Ovary (tissue), 9 donors: ENCODE measurements around the gene IL18BP. TPM values are rescaled to one million over a fixed set of nuclear protein-coding genes. Genes with fewer than 3 reads are reported as not detected.

Source experiments
- DNase-seq, 5 donors: peaks; one replicate each; pipeline ENCODE4 v3.0.0-alpha.2; 2019 to 2020
- H3K27ac ChIP-seq, 2 donors: fragments of 200-600 bp; one replicate each; pipeline versions ENCODE4 v1.5.1 to v1.8.0; 2019 to 2022
- H3K27me3 ChIP-seq: fragments of 200-600 bp; one replicate; pipeline ENCODE4 v1.8.0; 2022
- H3K36me3 ChIP-seq: fragments of 200-600 bp; sonication (generic); one replicate; pipeline ENCODE4 v1.5.1; 2019
- H3K4me1 ChIP-seq: one replicate; pipeline ENCODE4 v1.8.1; 2013; ENCODE audit warnings: mild to moderate bottlenecking, moderate library complexity; ENCODE audit not compliant: insufficient read depth
- H3K4me3 ChIP-seq: fragments of 200-600 bp; sonication (generic); one replicate; pipeline ENCODE4 v1.5.1; 2017
- H3K9me3 ChIP-seq, 2 donors: fragments of 200-600 bp in 1 of 2; sonication (generic) in 1 of 2; one replicate each; pipeline versions ENCODE4 v1.5.1 to v1.8.1; 2013 to 2019; ENCODE audit warnings: mild to moderate bottlenecking in 1 of 2, moderate library complexity in 1 of 2
- CTCF ChIP-seq, 3 donors: fragments of 450-650 bp in 2 of 3; fragments of 200-600 bp in 1 of 3; IDR thresholded peaks; one replicate each; pipeline versions ENCODE4 v1.5.1 to v1.8.0; 2016 to 2022; ENCODE audit warnings: antibody characterized with exemption in 3 of 3, mild to moderate bottlenecking in 1 of 3
- EP300 ChIP-seq: sonication (generic); formaldehyde crosslinking; IDR thresholded peaks from one replicate; pipeline ENCODE4 v1.6.1; 2017; ENCODE audit warnings: antibody characterized with exemption
- POLR2A ChIP-seq: fragments of 450-650 bp; IDR thresholded peaks from one replicate; pipeline ENCODE4 v1.6.1; 2017; ENCODE audit warnings: antibody characterized with exemption, mild to moderate bottlenecking, moderate library complexity
- WGBS, 3 donors: extraction: QIAGEN DNeasy Blood & Tissue Kit in 1 of 3; methylation state at CpG; one replicate each; pipeline versions ENCODE4 v1.1.5 to v1.1.7; 2013 to 2017; 5-methylcytosine and 5-hydroxymethylcytosine counted together
- intact Hi-C, 4 donors: fragments of 100-400 bp; cut with DNase I; formaldehyde crosslinking; loops; one replicate each; pipeline versions ENCODE4 v1.11.0 to v1.15.1; 2022 to 2023
- polyA plus RNA-seq, 2 donors: library from polyadenylated mRNA; stranded (reverse); fragments of 200-250 nt in 1 of 2; fragments of 350-450 nt in 1 of 2; fragmentation: Illumina TruSeq in 1 of 2; extraction: RNeasy Lipid Tissue Mini Kit (QIAGEN cat#74804) in 1 of 2; gene quantifications; one replicate each; pipeline ENCODE4 v1.2.3, GENCODE V29; 2013 to 2014
- total RNA-seq, 7 donors: library from RNA; depleted of rRNA in 2 of 7; stranded (reverse); fragments of >200 nt in 2 of 7; fragmentation: NEBNext Ultra II Directional in 3 of 7; extraction: Animal tissue kit (Norgen Biotek cat#: 25700) in 3 of 7; gene quantifications; one replicate each; pipeline versions ENCODE4 v1.1.0 to v1.2.4, GENCODE V29; 2016 to 2023
- donor health status: DM: no; HTN: no; CAD: no; lungs with moderate emphysema.
- donor health status: DM: no; HTN: no; CAD: no.
- donor health status: Bipolar disorder and iron deficiency.
- donor health status: DM: yes; HTN: yes; CAD: no.
- donor health status: DM: no; HTN: no; CAD: no.
- donor health status: DM: yes; HTN: yes; CAD: no.

IL18BP gene
- total and polyA plus RNA-seq, 9 donors = 4.6 to 17.1 (median 8.8) TPM

GRCh38 chr11:71979602-71980001, 19.1 kb upstream of the IL18BP start:
- intact Hi-C loops = loop anchor here in 1 of 4 donors (10.0 kb wide), 1 partner anchor 155 kb away; the partner anchor contains the start of gene FOLR3

GRCh38 chr11:71986131-71986530, 12.6 kb upstream of the IL18BP start:
- TF ChIP-seq CTCF (IDR thresholded peaks at IDR 0.05) (no peak), POLR2A (no peak), EP300 (no peak)
- Histone ChIP-seq H3K9me3 (no peaks in the 10 kb centered on the region), H3K4me1 (peaks cover 3% of the 10 kb centered on the region), H3K27me3 (no peaks in the 10 kb centered on the region), H3K4me3 (no peak overlapping the region), H3K27ac (no peak overlapping the region), H3K36me3 (no peaks in the 10 kb centered on the region)
- intact Hi-C loops = no loop called here
- 90 to 94% (median 93%) methylated on average over 2 of the region's 2 CpGs for WGBS, 3 donors
- no peak for DNase-seq

More at GRCh38 chr11:71979602-71980001, 19.1 kb upstream of the IL18BP start:
- Histone ChIP-seq H3K36me3 (no peaks in the 10 kb centered on the region), H3K4me3 (no peak overlapping the region), H3K4me1 (no peaks in the 10 kb centered on the region), H3K27ac (no peak overlapping the region), H3K9me3 (no peaks in the 10 kb centered on the region), H3K27me3 (no peaks in the 10 kb centered on the region)
- no peak for DNase-seq
- 40 to 55% (median 54%) methylated on average over 3 of the region's 3 CpGs for WGBS, 3 donors
- TF ChIP-seq EP300 = no peak
- no peak for TF ChIP-seq POLR2A
- no peak for TF ChIP-seq CTCF (IDR thresholded peaks at IDR 0.05)

- H3K27me3 ChIP-seq = no peaks in the 10 kb centered on the region
- no peaks in the 10 kb centered on the region for H3K36me3 ChIP-seq
- intact Hi-C loops = no loop called here
- H3K27ac ChIP-seq = no peak overlapping the region
- H3K4me1 ChIP-seq = peaks cover 3% of the 10 kb centered on the region
- DNase-seq = no peak
- H3K9me3 ChIP-seq = no peaks in the 10 kb centered on the region
- TF ChIP-seq POLR2A = no peak
- TF ChIP-seq EP300 = no peak
- no peak for TF ChIP-seq CTCF (IDR thresholded peaks at IDR 0.05)
- WGBS, 3 donors = 16 to 32% (median 26%) methylated on average over 2 of the region's 2 CpGs
- H3K4me3 ChIP-seq = no peak overlapping the region
These were observed 11.2 kb upstream of the IL18BP start for GRCh38 chr11:71987521-71987920.

GRCh38 chr11:71988050-71988449, 10.7 kb upstream of the IL18BP start:
- TF ChIP-seq EP300 = no peak
- no peak for TF ChIP-seq CTCF (IDR thresholded peaks at IDR 0.05)
- no peak for TF ChIP-seq POLR2A
- intact Hi-C loops = no loop called here
- Histone ChIP-seq H3K27me3 (no peaks in the 10 kb centered on the region), H3K4me3 (no peak overlapping the region), H3K4me1 (peaks cover 3% of the 10 kb centered on the region), H3K36me3 (no peaks in the 10 kb centered on the region), H3K27ac (no peak overlapping the region), H3K9me3 (no peaks in the 10 kb centered on the region)
- DNase-seq = no peak
- 8 to 23% (median 16%) methylated on average over 3 of the region's 3 CpGs for WGBS, 3 donors
